HG03135 (cell line): ENCODE measurements around the gene TCP11.

Experiments used
- ATAC-seq: cut with Tn5 transposase; IDR thresholded peaks from one replicate; pipeline ENCODE4 v1.9.1; 2021; ENCODE audit warnings: mild to moderate bottlenecking, moderate library complexity; ENCODE audit not compliant: unreplicated experiment

TCP11 gene

GRCh38 chr6:35141007-35141655, at the start of gene TCP11:
Gene TCP11 (minus strand): TSS chr6:35141339. CDS start chr6:35140870, 469 bp downstream.
- no peak for ATAC-seq

GRCh38 chr6:35190306-35190705, 49.2 kb upstream of the TCP11 start:
- no peak for ATAC-seq

DNA sequence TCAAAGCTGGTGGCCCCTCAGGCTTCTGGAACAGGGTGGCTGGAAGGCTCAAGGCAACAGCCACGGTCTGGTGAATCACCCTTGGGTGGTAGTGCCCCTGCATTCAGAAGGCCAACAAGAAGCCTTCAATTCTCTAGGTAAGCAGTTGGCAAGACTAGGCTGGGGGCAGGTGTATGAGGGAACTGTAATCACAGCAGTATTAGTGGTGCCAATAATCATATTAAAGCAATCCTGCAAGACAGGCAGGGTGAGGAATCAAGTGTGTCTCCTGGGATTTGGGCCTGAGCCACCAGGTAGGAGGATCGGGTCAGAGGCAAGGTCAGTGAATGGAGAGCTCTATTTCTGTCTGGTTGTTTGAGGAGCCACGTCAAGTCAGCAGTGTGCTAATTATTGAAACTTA, 47.7 kb upstream of the TCP11 start:
- ATAC-seq, result no peak

DNA sequence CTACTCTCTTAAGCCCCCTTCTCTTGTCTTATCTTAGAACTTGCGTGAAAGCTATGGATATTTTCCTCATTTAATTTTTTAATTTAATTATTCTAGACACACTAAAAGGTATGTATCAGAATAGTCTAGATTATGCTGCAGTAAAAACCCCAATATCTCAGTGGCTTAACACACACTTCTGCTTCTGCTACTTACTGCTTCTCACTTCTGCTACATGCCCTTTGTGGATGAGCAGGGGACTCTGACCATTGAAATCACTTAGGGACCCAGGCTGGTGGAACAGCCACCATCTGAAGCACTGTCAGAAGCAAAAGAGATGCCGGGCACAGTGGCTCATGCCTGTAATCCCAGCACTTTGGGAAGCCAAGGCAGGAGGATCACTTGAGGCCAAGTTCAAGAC, 45.4 kb upstream of the TCP11 start:
- no peak for ATAC-seq

DNA sequence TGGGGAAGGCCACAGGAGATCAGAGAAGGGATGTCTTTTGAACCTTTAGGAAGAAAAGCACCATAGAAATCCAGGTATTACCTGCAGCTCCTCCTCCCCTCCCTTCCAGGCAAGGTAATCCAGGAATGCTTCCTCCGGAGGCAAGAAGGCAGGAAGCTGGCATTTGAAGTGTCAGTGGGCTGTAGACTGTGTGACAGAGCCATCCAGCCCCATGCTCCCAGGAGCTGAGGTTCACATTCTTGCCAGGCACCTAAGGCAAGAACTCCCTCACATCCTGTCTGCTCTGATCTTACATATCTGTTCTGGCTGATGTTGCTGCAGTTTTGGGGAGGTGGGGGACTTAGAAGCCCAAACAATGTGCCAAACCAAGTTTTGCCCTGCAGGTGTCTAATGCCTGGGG, 44.8 kb upstream of the TCP11 start:
- no peak for ATAC-seq

DNA sequence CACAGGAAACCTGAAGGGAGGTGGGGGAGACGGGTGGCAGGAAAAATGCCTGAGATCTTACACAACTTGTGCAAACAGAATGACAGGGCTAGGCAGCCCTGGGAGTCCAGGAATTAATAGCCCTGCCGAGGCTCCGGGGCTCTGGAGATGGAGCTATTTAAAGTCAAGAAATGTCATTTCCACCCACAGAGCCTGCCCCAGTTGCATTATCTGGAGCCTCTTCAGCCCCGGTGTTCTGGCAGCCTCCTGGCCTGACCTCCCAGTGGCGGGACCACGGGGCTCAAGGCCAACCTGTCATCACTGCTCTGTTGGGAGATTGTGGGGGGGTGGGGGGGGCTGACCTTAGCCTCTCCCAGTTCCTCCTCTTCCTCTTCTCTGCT, 44.2 kb upstream of the TCP11 start:
- no peak for ATAC-seq

DNA sequence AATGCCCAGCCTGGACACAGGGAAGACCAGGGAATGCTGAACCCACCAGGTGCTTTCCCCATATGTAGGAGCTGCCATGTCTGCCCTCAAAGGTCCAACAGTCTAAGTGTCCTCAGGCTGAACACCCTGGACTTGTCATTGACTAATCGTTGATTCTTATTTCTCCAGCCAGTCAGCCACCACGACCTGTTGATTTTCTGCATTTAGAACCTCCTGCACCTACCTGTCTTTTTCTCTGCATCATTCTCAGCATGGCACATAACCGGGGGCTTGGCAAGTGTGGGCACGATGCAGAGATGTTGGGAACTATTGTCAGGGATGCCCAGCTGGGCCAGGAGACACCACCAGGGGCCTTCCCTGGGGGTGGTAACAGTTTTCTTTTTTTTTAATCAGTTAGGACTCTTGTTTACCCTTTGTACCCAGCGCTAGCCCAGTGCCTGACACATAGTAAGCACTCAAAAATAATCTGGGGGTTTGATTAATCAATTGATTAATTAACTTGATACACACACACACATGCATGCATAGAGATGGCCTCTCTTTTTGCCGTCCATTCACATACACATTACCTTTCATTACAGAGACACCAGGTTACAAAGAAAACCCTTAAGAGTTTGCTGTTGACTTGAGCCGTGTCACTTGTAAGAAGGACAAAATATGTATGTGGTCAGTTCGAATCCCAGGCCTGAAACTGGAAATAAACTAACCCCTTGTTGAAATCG, 43.6 kb upstream of the TCP11 start:
- ATAC-seq, result no peak

DNA sequence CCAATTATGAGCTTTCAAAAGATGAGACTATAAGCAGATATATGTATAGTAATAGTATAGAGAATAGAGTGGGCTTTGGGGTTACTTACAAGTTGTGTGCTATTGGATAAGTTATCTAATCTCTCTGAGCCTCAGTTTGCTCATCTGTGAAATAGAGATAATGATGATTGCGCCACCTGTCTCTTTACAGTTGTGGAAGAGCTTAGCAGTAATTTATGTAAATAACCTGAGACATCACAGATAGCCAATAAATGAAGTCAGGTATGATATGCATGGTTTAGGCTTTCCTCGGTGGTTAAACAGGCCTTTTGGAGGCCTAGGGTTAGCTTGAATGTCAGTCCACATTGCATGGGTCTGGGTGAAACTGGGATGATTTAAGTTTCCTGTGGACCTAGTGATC, 42.8 kb upstream of the TCP11 start:
- ATAC-seq, result no peak

GRCh38 chr6:35183281-35183680, 42.1 kb upstream of the TCP11 start:
- ATAC-seq, result no peak

- ATAC-seq, result no peak
Measured at GRCh38 chr6:35181933-35182612, 40.9 kb upstream of the TCP11 start.

GRCh38 chr6:35181308-35181932, 40.3 kb upstream of the TCP11 start:
- no peak for ATAC-seq

DNA sequence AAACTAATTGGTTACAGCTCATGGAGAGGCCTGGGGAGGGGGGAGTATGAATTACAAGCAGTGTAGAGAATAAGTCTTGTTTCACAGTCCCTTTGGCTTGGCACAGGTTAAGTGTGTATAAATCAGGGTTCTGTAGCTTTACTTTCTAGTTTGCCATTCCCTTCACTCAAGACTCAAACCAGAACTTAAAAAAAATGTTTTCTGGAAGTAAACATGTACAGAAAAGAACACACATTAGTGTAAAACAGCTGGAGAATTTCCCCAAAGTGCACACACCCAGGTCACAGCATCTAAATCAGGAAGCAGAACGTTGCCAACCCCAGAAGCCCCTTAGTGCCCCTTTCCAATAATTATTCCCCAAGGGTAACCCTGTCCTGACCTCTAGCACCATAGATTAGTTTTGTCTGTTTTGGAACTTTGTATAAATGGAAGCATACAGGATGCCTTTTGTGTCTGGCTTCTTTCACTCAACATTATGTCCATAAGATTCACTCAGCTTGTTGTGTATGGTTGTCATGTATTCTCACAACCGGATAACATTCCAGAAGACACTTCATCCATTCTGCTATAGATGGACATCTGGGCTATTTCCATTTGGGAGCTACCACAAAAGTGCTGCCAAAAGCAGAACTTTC, 38.9 kb upstream of the TCP11 start:
- no peak for ATAC-seq

DNA sequence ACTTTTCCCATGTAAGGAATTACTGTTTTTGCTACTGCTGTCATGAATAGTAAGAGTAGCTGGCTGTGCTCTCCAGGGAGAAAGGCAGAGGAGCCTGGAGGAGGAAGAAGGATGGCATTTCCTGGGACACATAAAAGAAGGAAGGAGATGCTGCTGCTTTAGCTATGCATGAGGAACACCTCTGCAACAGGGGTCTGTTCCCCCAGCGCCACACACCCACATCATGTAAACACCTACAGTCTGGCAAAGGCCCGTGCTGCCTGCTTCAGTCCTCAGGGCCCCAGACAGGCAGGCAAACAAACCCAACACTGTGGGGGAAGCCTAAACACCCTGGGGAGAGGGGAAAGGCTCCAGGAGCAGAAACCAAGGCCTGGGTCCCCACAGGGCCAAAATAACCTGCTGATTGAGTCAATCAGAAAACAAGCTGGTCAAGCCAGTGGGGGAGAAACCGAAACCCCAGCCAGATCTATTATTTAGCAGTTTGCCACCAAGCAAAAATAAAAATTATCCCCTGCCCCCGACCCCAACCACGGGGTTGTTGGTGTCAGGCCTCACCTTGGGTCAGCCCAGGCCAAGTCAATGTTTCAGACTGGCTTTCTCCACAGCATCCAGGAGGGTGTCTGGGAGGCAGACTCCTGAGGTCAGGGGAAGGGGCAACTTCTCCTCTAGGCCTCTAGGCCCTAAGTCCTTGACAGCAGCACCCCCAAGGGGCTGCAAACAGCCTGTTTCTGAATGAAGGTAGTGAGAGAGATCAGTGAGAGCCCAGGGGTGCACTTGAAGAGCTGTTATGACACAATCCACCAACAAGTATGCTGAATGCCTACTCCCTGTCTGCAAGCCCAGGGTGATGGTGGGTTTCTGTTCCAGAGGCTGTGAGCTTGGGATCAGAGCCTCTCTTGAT, 38.0 kb upstream of the TCP11 start:
- no peak for ATAC-seq

DNA sequence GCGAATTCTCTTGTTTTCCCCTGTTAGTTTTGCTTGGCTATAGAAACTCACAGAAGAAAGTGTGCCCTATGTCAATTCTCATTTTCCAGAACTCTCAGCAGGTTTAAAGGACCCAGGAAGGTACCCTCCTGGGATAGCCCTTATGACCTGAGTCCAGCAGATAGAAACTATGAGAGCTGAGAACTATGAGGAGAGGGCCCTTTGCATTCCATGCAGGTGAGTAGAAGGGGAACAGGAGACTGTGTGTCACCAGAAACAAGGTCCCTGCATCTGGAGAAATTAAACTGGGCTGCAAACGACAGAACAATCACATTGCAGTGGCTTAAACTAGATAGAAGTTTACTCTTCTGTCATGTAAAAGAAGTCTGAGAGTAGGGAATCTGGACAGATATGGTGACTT, 36.9 kb upstream of the TCP11 start:
- no peak for ATAC-seq

DNA sequence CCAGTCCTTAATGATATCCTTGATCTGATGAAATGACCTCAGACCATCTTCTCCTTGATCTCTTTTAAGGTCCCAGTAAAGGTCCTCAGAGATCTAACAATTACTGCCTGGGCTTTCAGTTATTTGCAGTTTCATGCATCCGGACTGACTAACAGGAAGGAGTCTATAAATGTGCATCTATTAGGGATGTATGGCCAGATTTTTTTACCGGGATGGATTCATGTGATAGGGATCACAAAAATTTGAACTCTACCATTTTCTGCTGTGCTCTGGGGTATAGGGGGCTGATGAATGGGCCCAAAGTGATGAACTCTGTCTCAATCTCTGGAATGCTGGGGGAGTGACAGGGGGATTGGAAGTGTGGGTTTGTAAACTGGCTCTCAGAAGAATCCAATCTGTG, 36.5 kb upstream of the TCP11 start:
- ATAC-seq, result no peak

DNA sequence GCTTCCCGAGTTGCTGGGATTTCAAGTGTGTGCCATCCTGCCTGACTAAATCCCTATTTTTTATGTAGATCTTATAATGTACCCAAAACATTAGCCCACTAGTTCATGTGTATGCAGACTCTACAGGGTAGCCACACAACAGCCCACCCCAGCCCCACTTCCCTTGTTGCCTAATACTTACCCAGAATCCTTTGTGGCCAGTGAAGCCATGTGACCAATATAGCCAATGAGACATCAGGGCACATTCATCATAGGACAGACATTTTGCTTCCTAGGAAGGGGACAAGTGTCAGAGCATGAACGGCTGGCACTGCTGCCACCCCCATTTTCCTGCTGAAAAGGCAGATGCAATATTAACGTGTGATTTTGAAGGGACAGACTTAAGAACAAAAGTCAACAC, 36.0 kb upstream of the TCP11 start:
- no peak for ATAC-seq

DNA sequence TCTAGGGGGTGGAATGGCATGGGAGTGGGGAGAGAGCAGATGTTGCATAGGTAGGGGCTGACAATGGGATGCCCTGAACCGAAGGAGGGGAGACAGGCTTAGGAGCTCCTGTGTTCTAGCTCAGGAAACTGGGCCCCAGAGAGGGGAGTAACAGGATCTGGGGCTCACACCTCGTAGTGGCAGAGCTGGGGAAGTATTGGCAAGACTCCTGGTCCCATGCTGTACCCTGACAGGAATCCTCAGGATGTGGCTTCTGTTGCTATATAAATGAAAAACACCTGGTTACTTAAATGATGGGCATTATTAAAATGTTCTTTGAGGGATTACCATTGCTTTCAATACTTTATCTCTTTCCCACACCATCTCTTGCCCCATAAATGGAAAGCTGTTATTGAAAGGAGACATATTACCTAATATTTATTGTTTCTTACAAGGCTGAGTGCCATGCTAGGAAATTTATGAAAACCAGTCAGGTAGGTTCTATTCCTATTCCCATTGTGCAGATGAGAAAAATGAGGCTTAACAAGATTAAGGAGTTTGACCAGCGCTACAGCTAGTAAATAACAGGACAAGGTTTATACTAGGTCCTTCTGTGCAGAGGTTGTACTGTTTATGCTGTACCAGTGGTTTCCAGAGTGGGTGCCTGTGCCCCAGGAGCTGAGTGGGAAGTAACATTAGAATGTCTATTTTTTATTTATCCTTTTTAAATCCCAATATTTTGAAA, 35.3 kb upstream of the TCP11 start:
- ATAC-seq, result no peak

DNA sequence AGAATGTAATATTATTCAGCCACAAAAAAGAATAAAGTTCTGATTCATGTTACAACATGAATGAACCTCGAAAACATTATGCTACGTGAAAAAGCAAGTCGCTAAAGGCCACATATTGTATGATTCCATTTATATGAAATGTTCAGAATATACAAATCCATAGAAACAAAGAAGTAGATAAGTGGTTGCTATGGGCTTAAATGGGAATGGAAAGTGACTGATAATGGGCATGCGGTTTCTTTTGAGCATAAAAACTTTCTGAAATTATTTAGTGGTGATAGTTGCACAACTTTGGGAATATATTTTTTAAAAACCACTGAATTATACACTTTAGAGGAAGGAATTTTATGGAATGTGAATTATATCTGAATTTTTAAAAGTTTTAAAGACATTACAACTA, 33.4 kb upstream of the TCP11 start:
- no peak for ATAC-seq

DNA sequence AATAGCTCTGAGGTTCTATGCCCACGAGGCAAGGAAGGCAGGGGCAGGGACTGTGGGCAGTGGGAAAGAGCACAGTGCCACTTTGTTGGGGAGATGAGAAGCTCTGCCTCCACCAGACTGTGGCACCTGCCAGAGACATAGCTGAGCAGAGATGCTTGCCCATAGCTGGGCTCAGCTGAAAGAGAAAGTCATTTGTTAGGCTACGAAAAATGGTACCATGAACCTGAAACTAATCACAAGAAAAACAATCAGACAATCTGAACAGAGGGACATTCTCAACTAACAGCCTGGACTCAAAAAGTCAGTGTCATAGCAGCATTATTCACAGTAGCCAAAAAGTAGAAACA, 32.9 kb upstream of the TCP11 start:
- no peak for ATAC-seq
